Endodermal cell (in vitro differentiated cells): Measurements from ENCODE around the gene PDE8A. TPM values are rescaled to one million over a fixed set of nuclear protein-coding genes. Genes with fewer than 3 reads are reported as not detected.

Source experiments
- DNase-seq: peaks from one replicate; pipeline ENCODE4 v3.0.0-alpha.2; 2017
- H3K27ac ChIP-seq: 2 replicates; pipeline ENCODE4 v1.5.1; 2013; ENCODE audit warnings: mild to moderate bottlenecking, low read depth, low read length, moderate library complexity
- H3K27me3 ChIP-seq: 2 replicates; pipeline ENCODE4 v1.6.1; 2013; ENCODE audit warnings: mild to moderate bottlenecking, low read length, moderate library complexity; ENCODE audit not compliant: insufficient read depth, control insufficient read depth, poor library complexity, severe bottlenecking
- H3K36me3 ChIP-seq: 2 replicates; pipeline ENCODE4 v1.7.0; 2013; ENCODE audit warnings: mild to moderate bottlenecking, low read length, moderate library complexity; ENCODE audit not compliant: control insufficient read depth, insufficient read depth
- H3K4me1 ChIP-seq: one replicate; pipeline ENCODE4 v1.7.0; 2013; ENCODE audit warnings: low read length; ENCODE audit not compliant: control insufficient read depth, insufficient read depth
- H3K4me3 ChIP-seq: 2 replicates; pipeline ENCODE4 v1.5.1; 2013; ENCODE audit warnings: mild to moderate bottlenecking, low read length, moderate library complexity
- H3K9ac ChIP-seq: 2 replicates; pipeline ENCODE4 v1.6.1; 2013; ENCODE audit warnings: mild to moderate bottlenecking, low read length, moderate library complexity; ENCODE audit not compliant: poor library complexity, severe bottlenecking; ENCODE audit errors: extremely low read depth
- H3K9me3 ChIP-seq: 2 replicates; pipeline ENCODE4 v1.6.1; 2013; ENCODE audit warnings: mild to moderate bottlenecking, low read length, moderate library complexity; ENCODE audit not compliant: control insufficient read depth
- H3K27ac Mint-ChIP-seq: 2 replicates; pipeline ENCODE4 v1.8.0; 2020; ENCODE audit warnings: mixed read lengths
- H3K27me3 Mint-ChIP-seq: 2 replicates; pipeline ENCODE4 v1.8.0; 2021; ENCODE audit warnings: mild to moderate bottlenecking, mixed read lengths; ENCODE audit not compliant: insufficient read depth
- H3K36me3 Mint-ChIP-seq: 2 replicates; pipeline ENCODE4 v1.8.0; 2020; ENCODE audit warnings: low read depth, mixed read lengths
- H3K4me1 Mint-ChIP-seq: 2 replicates; pipeline ENCODE4 v1.8.0; 2020; ENCODE audit warnings: mixed read lengths
- H3K4me3 Mint-ChIP-seq: 2 replicates; pipeline ENCODE4 v1.8.0; 2020; ENCODE audit warnings: mild to moderate bottlenecking, moderate library complexity, mixed read lengths
- H3K9me3 Mint-ChIP-seq: 2 replicates; pipeline ENCODE4 v1.8.0; 2020; ENCODE audit warnings: mild to moderate bottlenecking, mixed read lengths
- WGBS, 2 experiments: methylation state at CpG; one replicate each; pipeline versions ENCODE4 v1.1.5 to v1.1.7; 2013; ENCODE audit warnings: missing lambda C conversion rate in 2 of 2, mixed read lengths in 1 of 2; ENCODE audit not compliant: insufficient coverage in 1 of 2, insufficient read length in 1 of 2; 5-methylcytosine and 5-hydroxymethylcytosine counted together
- total RNA-seq, 2 donors: library from RNA; stranded (reverse); fragmentation: NEBNext Ultra II Directional in 1 of 2; extraction: Animal tissue kit (Norgen Biotek cat#: 25700) in 1 of 2; gene quantifications; 2 replicates in 1 of 2; 3 replicates in 1 of 2; pipeline ENCODE4 v1.2.1, GENCODE V29; 2021
- TF ChIP-seq, protein P1 (sequence below): fragments of 200-600 bp; sonication (generic); conservative IDR thresholded peaks from 2 replicates; pipeline ENCODE4 v1.5.0; 2021; ENCODE audit warnings: antibody characterized with exemption, mild to moderate bottlenecking

The PDE8A gene
- total RNA-seq, 2 donors from 2014 or later: 14.8 to 15.2 TPM

DNA sequence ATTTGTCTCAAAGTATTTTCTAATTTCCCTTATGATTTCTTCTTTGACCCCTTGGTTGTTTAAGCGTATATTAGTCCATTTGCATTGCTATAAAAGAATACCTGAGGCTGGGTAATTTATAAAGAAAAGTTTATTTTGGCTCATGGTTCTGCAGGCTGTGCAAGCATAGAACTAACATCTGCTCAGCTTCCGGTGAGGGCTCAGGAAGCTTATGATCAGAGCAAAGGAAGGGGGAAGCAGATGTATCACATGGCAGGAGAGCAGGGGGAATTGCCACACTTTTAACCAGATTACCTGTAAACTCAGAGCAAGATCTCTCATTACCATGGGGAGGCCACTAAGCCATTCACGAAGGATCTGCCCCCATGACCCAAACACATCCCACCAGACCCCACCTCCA is 148.2 kb downstream of the PDE8A start:
- Mint-ChIP-seq H3K4me1 (peaks cover 5% of the 10 kb centered on the region), H3K27ac (no peak overlapping the region), H3K36me3 (peaks cover 27% of the 10 kb centered on the region), H3K4me3 (no peak overlapping the region), H3K9me3 (no peaks in the 10 kb centered on the region), H3K27me3 (peaks cover 32% of the 10 kb centered on the region)
- peaks cover 3% of the 10 kb centered on the region for H3K36me3 ChIP-seq
- 90 to 100% methylated on average over 1 to 2 of the region's 3 CpGs for WGBS, 2 experiments
- H3K4me1 ChIP-seq: no peaks in the 10 kb centered on the region
- no peak overlapping the region for H3K9ac ChIP-seq
- H3K4me3 ChIP-seq: no peak overlapping the region
- TF ChIP-seq, protein P1, sequence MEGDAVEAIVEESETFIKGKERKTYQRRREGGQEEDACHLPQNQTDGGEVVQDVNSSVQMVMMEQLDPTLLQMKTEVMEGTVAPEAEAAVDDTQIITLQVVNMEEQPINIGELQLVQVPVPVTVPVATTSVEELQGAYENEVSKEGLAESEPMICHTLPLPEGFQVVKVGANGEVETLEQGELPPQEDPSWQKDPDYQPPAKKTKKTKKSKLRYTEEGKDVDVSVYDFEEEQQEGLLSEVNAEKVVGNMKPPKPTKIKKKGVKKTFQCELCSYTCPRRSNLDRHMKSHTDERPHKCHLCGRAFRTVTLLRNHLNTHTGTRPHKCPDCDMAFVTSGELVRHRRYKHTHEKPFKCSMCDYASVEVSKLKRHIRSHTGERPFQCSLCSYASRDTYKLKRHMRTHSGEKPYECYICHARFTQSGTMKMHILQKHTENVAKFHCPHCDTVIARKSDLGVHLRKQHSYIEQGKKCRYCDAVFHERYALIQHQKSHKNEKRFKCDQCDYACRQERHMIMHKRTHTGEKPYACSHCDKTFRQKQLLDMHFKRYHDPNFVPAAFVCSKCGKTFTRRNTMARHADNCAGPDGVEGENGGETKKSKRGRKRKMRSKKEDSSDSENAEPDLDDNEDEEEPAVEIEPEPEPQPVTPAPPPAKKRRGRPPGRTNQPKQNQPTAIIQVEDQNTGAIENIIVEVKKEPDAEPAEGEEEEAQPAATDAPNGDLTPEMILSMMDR: no peak
- no peak for DNase-seq
- H3K27me3 ChIP-seq: peaks cover 19% of the 10 kb centered on the region
- H3K9me3 ChIP-seq: peaks cover 6% of the 10 kb centered on the region
- no peak overlapping the region for H3K27ac ChIP-seq

DNA sequence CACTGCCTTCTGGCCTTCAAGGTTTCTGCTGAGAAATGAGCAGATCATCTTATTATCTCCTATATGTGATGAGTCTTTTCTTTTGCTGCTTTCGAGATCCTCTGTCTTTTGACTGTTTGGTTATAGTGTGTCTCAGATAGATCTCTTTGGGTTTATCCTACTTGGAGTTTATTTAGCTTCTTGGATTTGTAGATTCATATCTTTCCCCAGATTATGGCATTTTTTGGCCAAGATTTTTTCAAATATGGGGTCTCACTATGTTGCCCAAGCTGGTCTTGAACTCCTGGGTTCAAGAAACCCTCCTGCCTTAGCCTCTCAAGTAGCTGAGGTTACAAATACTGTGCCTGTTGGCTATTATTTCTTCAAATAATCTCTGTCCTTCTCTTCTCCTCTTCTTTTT is 150.3 kb downstream of the PDE8A start:
- H3K36me3 ChIP-seq: peaks cover 3% of the 10 kb centered on the region
- TF ChIP-seq, protein P1: no peak
- H3K27ac ChIP-seq: no peak overlapping the region
- 100% methylated on average over 1 of the region's 1 CpG; no CpG with 5 or more reads in 1 of the 2 experiments for WGBS, 2 experiments
- H3K9me3 ChIP-seq: peaks cover 6% of the 10 kb centered on the region
- Mint-ChIP-seq H3K4me1 (peaks cover 13% of the 10 kb centered on the region), H3K36me3 (peaks cover 33% of the 10 kb centered on the region), H3K27me3 (peaks cover 53% of the 10 kb centered on the region), H3K9me3 (no peaks in the 10 kb centered on the region), H3K4me3 (no peak overlapping the region), H3K27ac (no peak overlapping the region)
- H3K9ac ChIP-seq: no peak overlapping the region
- no peak overlapping the region for H3K4me3 ChIP-seq
- peaks cover 40% of the 10 kb centered on the region for H3K27me3 ChIP-seq
- no peak for DNase-seq
- peaks cover 1% of the 10 kb centered on the region for H3K4me1 ChIP-seq

DNA sequence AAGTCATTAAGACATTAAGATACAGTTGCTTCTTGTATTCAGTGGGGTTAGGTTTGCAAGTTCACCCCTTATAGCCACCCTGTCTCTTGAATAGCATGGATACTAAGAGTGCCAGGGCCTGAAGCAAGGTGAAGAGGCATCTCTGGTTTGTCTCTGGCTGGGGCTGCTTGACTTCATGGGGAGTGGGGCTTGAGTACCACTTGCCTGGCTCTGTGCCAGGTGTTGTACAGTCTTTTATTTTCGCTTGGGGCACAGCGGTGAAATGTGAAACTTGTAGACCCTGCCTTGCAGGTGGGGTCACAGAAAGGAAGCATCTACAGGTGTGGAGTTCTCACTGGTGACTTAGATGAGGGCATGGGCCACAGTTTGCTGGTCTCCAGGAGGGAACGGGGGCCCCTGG is 152.1 kb downstream of the PDE8A start:
- DNase-seq: no peak
- no peak overlapping the region for H3K27ac ChIP-seq
- Mint-ChIP-seq H3K4me3 (no peak overlapping the region), H3K27ac (no peak overlapping the region), H3K9me3 (no peaks in the 10 kb centered on the region), H3K36me3 (peaks cover 22% of the 10 kb centered on the region), H3K27me3 (peaks cover 57% of the 10 kb centered on the region), H3K4me1 (peaks cover 25% of the 10 kb centered on the region)
- no peak overlapping the region for H3K4me3 ChIP-seq
- H3K4me1 ChIP-seq: peaks cover 15% of the 10 kb centered on the region
- H3K27me3 ChIP-seq: peaks cover 43% of the 10 kb centered on the region
- TF ChIP-seq, protein P1: no peak
- no peak overlapping the region for H3K9ac ChIP-seq
- no peaks in the 10 kb centered on the region for H3K36me3 ChIP-seq
- peaks cover 6% of the 10 kb centered on the region for H3K9me3 ChIP-seq
- 94 to 100% methylated on average over 2 to 3 of the region's 3 CpGs for WGBS, 2 experiments
